Heart right ventricle (tissue), 16 donors: ENCODE data around the gene DBH. TPM values are rescaled to one million over a fixed set of nuclear protein-coding genes. Genes with fewer than 3 reads are reported as not detected.

Experiments
- ATAC-seq, 8 donors: fragments of 200-7000 bp; cut with Tn5 transposase; one replicate each; pipeline ENCODE4 v1.9.1; 2020; ENCODE audit warnings: mild to moderate bottlenecking in 8 of 8, moderate library complexity in 8 of 8, moderate number of reproducible peaks in 1 of 8
- DNase-seq, 2 donors: peaks; one replicate each; pipeline ENCODE4 v3.0.0-alpha.2; 2020
- H3K27ac ChIP-seq, 10 donors: fragments of 200-600 bp; sonication (generic) in 2 of 10; one replicate each; pipeline versions ENCODE4 v1.5.0 to v1.8.0; 2020 to 2022; ENCODE audit warnings: mild to moderate bottlenecking in 3 of 10
- H3K27me3 ChIP-seq, 7 donors: fragments of 200-600 bp; one replicate each; pipeline ENCODE4 v1.8.0; 2021 to 2022; ENCODE audit warnings: mild to moderate bottlenecking in 2 of 7
- H3K36me3 ChIP-seq, 9 donors: fragments of 200-600 bp; sonication (generic) in 1 of 9; one replicate each; pipeline versions ENCODE4 v1.5.0 to v1.8.0; 2020 to 2022; ENCODE audit warnings: mild to moderate bottlenecking in 2 of 9
- H3K4me1 ChIP-seq, 9 donors: fragments of 200-600 bp; sonication (generic) in 1 of 9; one replicate each; pipeline versions ENCODE4 v1.5.0 to v1.8.0; 2020 to 2022; ENCODE audit warnings: mild to moderate bottlenecking in 4 of 9
- H3K4me3 ChIP-seq, 10 donors: fragments of 200-600 bp; sonication (generic) in 2 of 10; one replicate each; pipeline versions ENCODE4 v1.5.0 to v1.8.0; 2020 to 2022; ENCODE audit warnings: mild to moderate bottlenecking in 7 of 10, moderate library complexity in 2 of 10
- H3K9me3 ChIP-seq, 11 donors: fragments of 200-600 bp in 10 of 11; sonication (generic) in 2 of 11; one replicate each; pipeline versions ENCODE4 v1.5.0 to v1.8.0; 2013 to 2022; ENCODE audit warnings: mild to moderate bottlenecking in 2 of 11, control low read depth in 1 of 11, moderate library complexity in 1 of 11
- WGBS, 2 donors: extraction: QIAGEN DNeasy Blood & Tissue Kit; methylation state at CpG; one replicate each; pipeline ENCODE4 v1.1.7; 2013; ENCODE audit warnings: inconsistent platforms in 1 of 2; 5-methylcytosine and 5-hydroxymethylcytosine counted together
- intact Hi-C, 10 donors: fragments of 100-400 bp; cut with DNase I; formaldehyde crosslinking; loops; one replicate each; pipeline versions ENCODE4 v1.11.1 to v1.14.2; 2022
- polyA plus RNA-seq, 2 donors: library from polyadenylated mRNA; stranded (reverse); fragments of 200-250 nt; gene quantifications; one replicate each; pipeline ENCODE4 v1.2.3, GENCODE V29; 2013
- total RNA-seq, 10 donors: library from RNA; stranded (reverse); fragmentation: NEBNext Ultra II Directional in 3 of 10; extraction: Animal tissue kit (Norgen Biotek cat#: 25700) in 3 of 10; gene quantifications; one replicate each; pipeline versions ENCODE4 v1.2.1 to v1.2.4, GENCODE V29; 2021 to 2023
- TF ChIP-seq, protein P1 (sequence below), 9 donors: fragments of 200-600 bp; sonication (generic) in 2 of 9; IDR thresholded peaks; one replicate each; pipeline versions ENCODE4 v1.5.0 to v1.8.0; 2021 to 2022; ENCODE audit warnings: antibody characterized with exemption in 9 of 9, mild to moderate bottlenecking in 5 of 9, moderate library complexity in 1 of 9
- donor health status: Arrhythmogenic right ventricular cardiomyopathy.
- donor health status: ischemic (EF 13 %, LVEDD 7.1; RV severe dilation, severe dysfunction).
- donor health status: healthy with polysubstance abuse.
- donor health status: DM: no; HTN: yes; CAD: no.
- donor health status: DM: no; HTN: no; CAD: no.
- donor health status: ischemic (EF 25% LVEDD 6.9; RV normal size, moderate dysfunction).
- donor health status: ischemic (EF 25% LVEDD 5.7; RV mildly dilated, moderate dysfunction).
- donor health status: healthy.
- donor health status: DM: yes; HTN: yes; CAD: no.
- donor health status: Ischemic cardiomyopathy.
- donor health status: ischemic (EF 35%, LVEDD 5.7; RV mildly dilated, moderate dysfunction).
- donor health status: nonischemic (EF 11% LVEDD 7.7; RV severe dilation, severe dysfunction).
- donor health status: DM: yes; HTN: yes; CAD: no.
- donor health status: PGD.
- donor health status: ischemic (EF 29% LVEDD 5.4; RV normal size, mild dysfunction).
- donor health status: nonischemic (EF 23%, LVEDD 6.1; RV moderate dilation, normal function).

The DBH gene
- total and polyA plus RNA-seq, 12 donors = 0.01 to 0.09 TPM; not detected in 10

DNA sequence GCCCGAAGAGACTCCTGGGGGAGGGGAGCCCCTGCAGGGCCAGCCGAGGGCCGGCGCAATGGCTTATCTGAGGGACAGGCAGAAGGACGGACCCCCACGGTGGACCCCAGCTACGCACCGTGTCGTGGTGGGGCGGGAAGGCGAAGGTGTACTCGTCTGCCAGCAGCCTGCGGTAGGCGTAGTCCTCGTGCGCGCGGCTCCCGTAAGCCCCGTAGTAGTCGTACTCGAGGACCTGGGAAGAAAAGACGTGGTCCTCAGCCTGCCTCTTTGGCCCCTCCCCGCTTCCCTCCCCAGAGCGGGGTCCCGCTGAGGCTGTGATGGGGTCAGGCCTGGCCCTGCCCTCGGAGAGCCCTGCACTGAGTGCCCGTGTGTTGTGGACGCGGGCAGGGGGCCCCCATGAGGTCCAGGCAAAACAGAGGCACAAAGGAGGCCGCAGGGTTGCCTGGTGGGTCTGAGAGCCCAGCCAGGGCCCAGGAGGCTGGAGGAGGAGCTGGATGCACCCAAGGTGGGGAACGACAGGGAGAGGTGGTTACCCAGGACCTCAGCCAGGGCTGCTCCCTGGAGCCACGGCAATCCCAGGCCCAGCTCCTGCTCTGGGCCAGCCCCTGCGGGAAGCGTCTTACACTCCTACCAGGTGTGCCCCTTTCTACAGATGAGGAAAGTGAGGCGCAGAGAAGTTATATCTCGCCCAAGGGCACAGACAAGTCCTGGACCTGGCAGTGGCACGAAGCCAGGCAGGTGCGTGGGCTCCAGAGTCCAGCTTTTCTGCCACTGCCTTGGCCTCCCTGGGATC is 66.8 kb downstream of the DBH start:
- DNase-seq (no peak), ATAC-seq (peak in 2 of 8 donors; percentile 15 to 21)
- intact Hi-C loops = no loop called here
- Histone ChIP-seq H3K27ac (peak overlapping the region in 2 of 10 donors; percentile 35 to 49), H3K36me3 (no peaks in the 10 kb centered on the region), H3K4me1 (peaks cover 11 to 39% (median 32%) of the 10 kb centered on the region in 9 donors), H3K9me3 (no peaks in the 10 kb centered on the region), H3K27me3 (peaks cover 11 to 37% (median 32%) of the 10 kb centered on the region in 7 donors), H3K4me3 (peak overlapping the region in 8 of 10 donors; percentile 9 to 41 (median 30))
- TF ChIP-seq, protein P1, sequence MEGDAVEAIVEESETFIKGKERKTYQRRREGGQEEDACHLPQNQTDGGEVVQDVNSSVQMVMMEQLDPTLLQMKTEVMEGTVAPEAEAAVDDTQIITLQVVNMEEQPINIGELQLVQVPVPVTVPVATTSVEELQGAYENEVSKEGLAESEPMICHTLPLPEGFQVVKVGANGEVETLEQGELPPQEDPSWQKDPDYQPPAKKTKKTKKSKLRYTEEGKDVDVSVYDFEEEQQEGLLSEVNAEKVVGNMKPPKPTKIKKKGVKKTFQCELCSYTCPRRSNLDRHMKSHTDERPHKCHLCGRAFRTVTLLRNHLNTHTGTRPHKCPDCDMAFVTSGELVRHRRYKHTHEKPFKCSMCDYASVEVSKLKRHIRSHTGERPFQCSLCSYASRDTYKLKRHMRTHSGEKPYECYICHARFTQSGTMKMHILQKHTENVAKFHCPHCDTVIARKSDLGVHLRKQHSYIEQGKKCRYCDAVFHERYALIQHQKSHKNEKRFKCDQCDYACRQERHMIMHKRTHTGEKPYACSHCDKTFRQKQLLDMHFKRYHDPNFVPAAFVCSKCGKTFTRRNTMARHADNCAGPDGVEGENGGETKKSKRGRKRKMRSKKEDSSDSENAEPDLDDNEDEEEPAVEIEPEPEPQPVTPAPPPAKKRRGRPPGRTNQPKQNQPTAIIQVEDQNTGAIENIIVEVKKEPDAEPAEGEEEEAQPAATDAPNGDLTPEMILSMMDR (IDR thresholded peaks at IDR 0.05) = no peak
- 36 to 39% methylated on average over 39 of the region's 39 CpGs for WGBS, 2 donors

DNA sequence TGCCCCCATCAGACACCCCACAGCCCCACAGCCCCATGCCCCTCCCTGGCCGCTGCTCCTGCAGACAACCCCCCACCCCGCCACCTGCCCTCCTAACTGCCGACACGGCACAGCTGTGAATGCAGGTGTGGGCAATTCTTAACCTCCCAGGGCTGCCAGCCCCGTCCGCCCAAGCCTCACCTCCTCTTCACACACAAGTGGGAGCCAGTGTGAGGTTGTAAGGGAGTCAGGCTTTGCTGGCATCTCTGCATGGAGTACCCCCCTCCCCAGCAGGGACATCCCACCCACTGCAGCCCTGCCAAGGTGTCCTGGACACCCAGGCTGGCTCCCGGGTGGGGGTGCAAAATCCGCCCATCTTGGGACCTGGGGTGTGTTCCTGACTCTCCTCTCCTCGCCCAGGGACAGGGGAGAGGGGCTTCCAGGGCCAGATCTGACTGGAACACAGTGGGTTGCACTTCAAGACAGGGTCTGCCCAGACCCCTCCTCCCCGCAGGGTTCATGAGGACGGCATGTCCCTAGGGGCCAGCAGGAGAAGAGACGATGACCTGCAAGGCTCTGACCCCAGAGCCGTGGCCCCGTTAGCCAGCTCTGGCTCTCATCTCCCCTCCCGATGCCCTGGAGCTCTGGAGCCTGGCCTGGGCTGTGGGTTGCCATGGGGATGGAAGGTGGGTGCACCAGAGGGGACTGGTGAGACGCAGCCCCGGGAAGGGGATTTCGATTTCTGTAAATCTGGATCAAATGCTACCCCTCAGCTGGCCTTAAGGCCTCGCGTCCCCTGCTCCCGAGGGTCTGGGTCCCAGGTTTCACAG is 67.6 kb downstream of the DBH start:
- 79 to 87% methylated on average over 21 of the region's 21 CpGs for whole genome bisulfite sequencing, 2 donors
- intact Hi-C loops = no loop called here

DNA sequence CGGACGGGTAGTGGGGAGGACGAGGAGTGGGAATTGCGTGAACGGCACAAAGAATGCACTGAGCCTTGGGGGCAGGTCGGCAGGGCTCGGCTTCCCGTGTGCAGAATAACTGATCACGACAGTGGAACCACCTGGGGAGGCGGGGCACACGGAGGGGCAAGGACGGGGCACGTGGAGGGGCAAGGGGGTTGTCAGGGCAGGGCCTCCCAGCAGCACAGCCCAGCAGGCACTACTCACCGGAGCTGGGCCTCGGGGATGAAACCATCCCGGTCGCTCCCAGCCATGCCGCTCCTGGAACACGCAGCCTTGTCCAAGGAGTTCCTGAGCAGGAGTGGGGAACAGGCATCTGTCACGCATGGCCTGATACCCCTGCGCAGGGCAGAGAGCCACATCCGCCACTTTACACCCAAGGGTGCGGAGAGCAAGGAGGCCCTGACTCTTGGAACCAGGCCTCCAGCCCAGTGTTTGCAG is 68.6 kb downstream of the DBH start:
- intact Hi-C loops = no loop called here
- no peak for ATAC-seq
- Histone ChIP-seq H3K27me3 (peaks cover 11 to 37% (median 32%) of the 10 kb centered on the region in 7 donors), H3K4me3 (no peak overlapping the region), H3K9me3 (no peaks in the 10 kb centered on the region), H3K4me1 (peaks cover 11 to 40% (median 32%) of the 10 kb centered on the region in 9 donors), H3K27ac (no peak overlapping the region), H3K36me3 (no peaks in the 10 kb centered on the region)
- no peak for DNase-seq
- TF ChIP-seq, protein P1 (IDR thresholded peaks at IDR 0.05) = no peak
- WGBS, 2 donors = 86 to 94% methylated on average over 23 of the region's 23 CpGs

More for the DNA sequence above, 67.6 kb downstream of the DBH start:
- Histone ChIP-seq H3K9me3 (no peaks in the 10 kb centered on the region), H3K27ac (no peak overlapping the region), H3K36me3 (no peaks in the 10 kb centered on the region), H3K4me3 (no peak overlapping the region), H3K4me1 (peaks cover 11 to 40% (median 32%) of the 10 kb centered on the region in 9 donors), H3K27me3 (peaks cover 11 to 37% (median 32%) of the 10 kb centered on the region in 7 donors)
- ATAC-seq (no peak), DNase-seq (peak in 1 of 2 donors; percentile 3)
- TF ChIP-seq, protein P1 (IDR thresholded peaks at IDR 0.05) = no peak

DNA sequence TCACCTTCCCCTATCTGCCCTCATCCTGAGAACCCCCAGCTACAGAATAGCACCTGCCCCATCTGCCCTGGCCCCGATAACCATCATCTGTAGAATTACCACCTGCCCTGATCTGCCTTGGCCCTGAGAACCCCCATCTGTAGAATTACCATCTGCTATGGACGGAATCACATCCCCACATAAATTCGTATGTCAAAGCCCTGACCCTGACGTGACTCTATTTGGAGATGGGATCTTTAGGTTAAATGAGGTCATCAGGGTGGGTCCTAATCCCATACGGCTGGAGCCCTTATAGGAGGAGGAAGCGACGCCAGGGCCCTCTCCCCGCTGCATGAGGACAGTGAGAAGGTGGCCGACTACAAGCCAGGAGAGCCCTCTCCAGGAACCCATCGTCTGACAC is 69.4 kb downstream of the DBH start:
- intact Hi-C loops = no loop called here
- 85 to 91% methylated on average over 10 of the region's 10 CpGs for WGBS, 2 donors
- no peak for DNase-seq

More for the DNA sequence above, 69.4 kb downstream of the DBH start:
- peaks cover 11 to 40% (median 32%) of the 10 kb centered on the region in 9 donors for H3K4me1 ChIP-seq
- no peak overlapping the region for H3K4me3 ChIP-seq
- H3K36me3 ChIP-seq = no peaks in the 10 kb centered on the region
- H3K27me3 ChIP-seq = peaks cover 11 to 37% (median 32%) of the 10 kb centered on the region in 7 donors
- TF ChIP-seq, protein P1 (IDR thresholded peaks at IDR 0.05) = no peak
- no peaks in the 10 kb centered on the region for H3K9me3 ChIP-seq
- H3K27ac ChIP-seq = peak overlapping the region in 1 of 10 donors; percentile 56
- no peak for ATAC-seq
